ENCODE data around the gene C9orf43.

The C9orf43 gene

DNA sequence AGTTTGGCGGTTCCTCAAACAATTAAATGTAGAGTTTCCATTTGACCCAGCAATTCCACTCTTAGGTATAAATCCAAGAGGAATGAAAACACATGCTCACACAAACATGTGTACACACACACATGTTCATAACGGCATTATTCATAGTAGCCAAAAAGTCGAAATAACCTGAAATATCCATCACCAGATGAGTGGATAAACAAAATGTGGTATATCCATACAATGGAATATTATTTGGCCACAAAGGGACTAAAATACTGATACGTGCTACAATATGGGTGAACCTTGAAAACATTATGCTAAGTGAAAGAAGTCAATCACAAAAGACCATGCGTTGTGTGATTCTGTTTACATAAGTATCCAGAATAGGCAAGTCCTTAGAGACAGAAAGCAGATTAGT is 61.7 kb downstream of the C9orf43 start:
- no peaks in the 10 kb centered on the region for H3K36me3 ChIP-seq (ENCODE audit: control insufficient read depth in 1 of 2, insufficient read depth in 2 of 2, low read length in 2 of 2)
- no peaks in the 10 kb centered on the region for H3K9me3 ChIP-seq (ENCODE audit: control insufficient read depth in 1 of 2, low read length in 2 of 2)
- H3K4me1 ChIP-seq (ENCODE audit: control insufficient read depth in 1 of 2, insufficient read depth in 2 of 2, low read length in 2 of 2): peaks cover 0 to 7% of the 10 kb centered on the region in 2 donors

GRCh38 chr9:113474360-113475028 is 63.9 kb downstream of the C9orf43 start:
- H3K4me1 ChIP-seq (ENCODE audit: control insufficient read depth in 1 of 2, insufficient read depth in 2 of 2, low read length in 2 of 2): peaks cover 0 to 7% of the 10 kb centered on the region in 2 donors
- no peak overlapping the region for H3K27ac ChIP-seq (ENCODE audit: low read length)
- H3K36me3 ChIP-seq (ENCODE audit: control insufficient read depth in 1 of 2, insufficient read depth in 2 of 2, low read length in 2 of 2): no peaks in the 10 kb centered on the region
- no peak overlapping the region for H3K4me3 ChIP-seq (ENCODE audit: low read depth in 1 of 2, low read length in 2 of 2)
- no peaks in the 10 kb centered on the region for H3K27me3 ChIP-seq (ENCODE audit: low read depth, low read length)
- no peaks in the 10 kb centered on the region for H3K9me3 ChIP-seq (ENCODE audit: control insufficient read depth in 1 of 2, low read length in 2 of 2)

More for the DNA sequence above, 61.7 kb downstream of the C9orf43 start:
- Histone ChIP-seq H3K27ac (ENCODE audit: low read length) (no peak overlapping the region), H3K4me3 (ENCODE audit: low read depth in 1 of 2, low read length in 2 of 2) (no peak overlapping the region), H3K27me3 (ENCODE audit: low read depth, low read length) (no peaks in the 10 kb centered on the region)

DNA sequence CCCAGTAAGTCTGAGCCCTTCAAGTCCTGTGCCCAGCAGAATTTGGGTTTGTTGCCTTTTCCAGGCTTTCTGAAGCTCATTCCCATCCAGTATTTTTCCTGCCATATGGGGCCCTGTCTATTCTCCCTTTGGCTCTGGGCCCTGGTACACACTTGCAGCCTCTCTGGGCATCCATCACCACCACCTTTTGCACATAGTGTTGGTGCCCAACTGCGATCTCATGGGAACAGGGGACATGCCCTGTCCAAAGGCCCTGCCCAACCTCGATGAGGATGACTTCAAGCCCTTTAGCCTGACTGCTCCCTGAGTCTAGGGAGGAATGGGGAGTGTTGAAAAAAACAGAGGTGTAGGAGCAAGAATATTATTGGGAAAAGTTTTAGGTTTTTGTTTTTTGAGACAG is 64.5 kb downstream of the C9orf43 start:
- H3K9me3 ChIP-seq (ENCODE audit: control insufficient read depth in 1 of 2, low read length in 2 of 2): no peaks in the 10 kb centered on the region
- H3K36me3 ChIP-seq (ENCODE audit: control insufficient read depth in 1 of 2, insufficient read depth in 2 of 2, low read length in 2 of 2): no peaks in the 10 kb centered on the region
- no peak overlapping the region for H3K27ac ChIP-seq (ENCODE audit: low read length)
- peaks cover 0 to 7% of the 10 kb centered on the region in 2 donors for H3K4me1 ChIP-seq (ENCODE audit: control insufficient read depth in 1 of 2, insufficient read depth in 2 of 2, low read length in 2 of 2)
- H3K4me3 ChIP-seq (ENCODE audit: low read depth in 1 of 2, low read length in 2 of 2): no peak overlapping the region
- H3K27me3 ChIP-seq (ENCODE audit: low read depth, low read length): no peaks in the 10 kb centered on the region

DNA sequence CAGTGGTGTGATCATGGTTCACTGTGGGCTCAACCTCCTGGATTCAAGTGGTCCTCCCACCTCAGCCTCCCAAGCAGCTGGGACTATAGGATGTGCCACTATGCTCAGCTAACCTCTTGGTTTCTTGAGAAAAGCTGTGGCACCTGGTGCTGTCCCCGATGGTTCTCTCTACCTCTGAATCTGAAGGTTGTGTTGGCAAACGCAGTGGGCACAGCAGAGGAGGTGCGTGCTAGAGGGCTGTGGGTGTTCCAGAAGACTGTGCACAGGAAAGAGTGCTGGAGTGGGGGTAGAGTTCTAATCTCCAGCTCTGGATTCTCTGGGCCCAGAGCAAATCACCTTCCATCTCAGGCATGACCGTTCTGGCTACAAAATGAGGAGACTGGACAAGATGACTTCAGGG is 65.4 kb downstream of the C9orf43 start:
- Histone ChIP-seq H3K4me3 (ENCODE audit: low read depth in 1 of 2, low read length in 2 of 2) (no peak overlapping the region), H3K27ac (ENCODE audit: low read length) (no peak overlapping the region)

DNA sequence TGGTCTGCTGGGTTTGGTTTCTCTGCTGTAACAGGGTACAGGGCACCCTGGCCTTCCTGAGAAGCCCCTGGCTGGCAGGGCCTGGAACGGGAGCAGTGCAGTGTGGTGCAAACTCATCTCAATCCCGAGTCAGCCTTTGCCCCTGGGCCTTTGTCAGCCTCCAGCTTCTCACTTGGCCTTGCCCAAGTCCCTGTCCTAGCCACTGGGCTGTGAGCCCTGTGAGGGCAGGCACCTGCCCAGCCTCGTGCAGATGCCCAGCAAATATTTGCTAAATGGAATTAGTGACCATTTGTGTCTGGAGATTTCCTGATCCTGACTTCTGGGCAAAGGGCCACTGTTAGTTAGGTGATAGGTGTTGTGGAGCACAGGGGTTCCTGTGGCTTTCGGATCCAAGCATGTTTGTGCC is 66.0 kb downstream of the C9orf43 start:
- no peaks in the 10 kb centered on the region for H3K27me3 ChIP-seq (ENCODE audit: low read depth, low read length)
- H3K36me3 ChIP-seq (ENCODE audit: control insufficient read depth in 1 of 2, insufficient read depth in 2 of 2, low read length in 2 of 2): no peaks in the 10 kb centered on the region
- no peak overlapping the region for H3K27ac ChIP-seq (ENCODE audit: low read length)
- no peaks in the 10 kb centered on the region for H3K9me3 ChIP-seq (ENCODE audit: control insufficient read depth in 1 of 2, low read length in 2 of 2)
- H3K4me3 ChIP-seq (ENCODE audit: low read depth in 1 of 2, low read length in 2 of 2): no peak overlapping the region
- peaks cover 0 to 12% of the 10 kb centered on the region in 2 donors for H3K4me1 ChIP-seq (ENCODE audit: control insufficient read depth in 1 of 2, insufficient read depth in 2 of 2, low read length in 2 of 2)

More for the DNA sequence above, 65.4 kb downstream of the C9orf43 start:
- peaks cover 0 to 12% of the 10 kb centered on the region in 2 donors for H3K4me1 ChIP-seq (ENCODE audit: control insufficient read depth in 1 of 2, insufficient read depth in 2 of 2, low read length in 2 of 2)
- H3K36me3 ChIP-seq (ENCODE audit: control insufficient read depth in 1 of 2, insufficient read depth in 2 of 2, low read length in 2 of 2): no peaks in the 10 kb centered on the region
- H3K9me3 ChIP-seq (ENCODE audit: control insufficient read depth in 1 of 2, low read length in 2 of 2): no peaks in the 10 kb centered on the region
- H3K27me3 ChIP-seq (ENCODE audit: low read depth, low read length): no peaks in the 10 kb centered on the region

DNA sequence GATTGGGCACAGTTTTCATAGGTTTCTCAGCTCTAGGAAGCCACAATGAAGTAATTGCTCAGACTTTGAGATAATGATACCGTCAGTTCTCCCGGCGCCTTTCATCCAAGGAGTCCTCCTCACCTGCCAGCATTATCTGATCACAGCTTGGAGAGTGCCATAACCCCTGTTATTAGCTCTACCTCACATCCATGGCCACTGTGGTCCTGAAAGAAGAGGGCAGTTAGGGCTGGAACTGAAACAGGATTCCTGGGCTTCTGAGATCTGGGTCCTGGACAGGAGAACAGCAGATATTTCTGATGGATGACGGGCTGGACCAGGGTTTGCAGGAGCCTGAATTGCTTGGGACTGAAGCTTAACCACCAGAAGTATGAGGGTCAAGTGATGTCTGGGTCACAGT is 66.5 kb downstream of the C9orf43 start:
- H3K27ac ChIP-seq (ENCODE audit: low read length): no peak overlapping the region

GRCh38 chr9:113477661-113478060 is 67.1 kb downstream of the C9orf43 start:
- Histone ChIP-seq H3K4me1 (ENCODE audit: control insufficient read depth in 1 of 2, insufficient read depth in 2 of 2, low read length in 2 of 2) (peaks cover 0 to 12% of the 10 kb centered on the region in 2 donors), H3K4me3 (ENCODE audit: low read depth in 1 of 2, low read length in 2 of 2) (no peak overlapping the region), H3K27me3 (ENCODE audit: low read depth, low read length) (no peaks in the 10 kb centered on the region), H3K9me3 (ENCODE audit: control insufficient read depth in 1 of 2, low read length in 2 of 2) (no peaks in the 10 kb centered on the region), H3K36me3 (ENCODE audit: control insufficient read depth in 1 of 2, insufficient read depth in 2 of 2, low read length in 2 of 2) (no peaks in the 10 kb centered on the region), H3K27ac (ENCODE audit: low read length) (no peak overlapping the region)

More for the DNA sequence above, 66.5 kb downstream of the C9orf43 start:
- Histone ChIP-seq H3K4me3 (ENCODE audit: low read depth in 1 of 2, low read length in 2 of 2) (no peak overlapping the region), H3K27me3 (ENCODE audit: low read depth, low read length) (no peaks in the 10 kb centered on the region), H3K4me1 (ENCODE audit: control insufficient read depth in 1 of 2, insufficient read depth in 2 of 2, low read length in 2 of 2) (peaks cover 0 to 12% of the 10 kb centered on the region in 2 donors), H3K9me3 (ENCODE audit: control insufficient read depth in 1 of 2, low read length in 2 of 2) (no peaks in the 10 kb centered on the region), H3K36me3 (ENCODE audit: control insufficient read depth in 1 of 2, insufficient read depth in 2 of 2, low read length in 2 of 2) (no peaks in the 10 kb centered on the region)

GRCh38 chr9:113479174-113479621 is 68.7 kb downstream of the C9orf43 start:
- Histone ChIP-seq H3K4me3 (ENCODE audit: low read depth in 1 of 2, low read length in 2 of 2) (no peak overlapping the region), H3K27ac (ENCODE audit: low read length) (no peak overlapping the region), H3K27me3 (ENCODE audit: low read depth, low read length) (no peaks in the 10 kb centered on the region), H3K9me3 (ENCODE audit: control insufficient read depth in 1 of 2, low read length in 2 of 2) (no peaks in the 10 kb centered on the region), H3K4me1 (ENCODE audit: control insufficient read depth in 1 of 2, insufficient read depth in 2 of 2, low read length in 2 of 2) (peaks cover 0 to 20% of the 10 kb centered on the region in 2 donors), H3K36me3 (ENCODE audit: control insufficient read depth in 1 of 2, insufficient read depth in 2 of 2, low read length in 2 of 2) (no peaks in the 10 kb centered on the region)
